ENCODE results near the gene CHST15. TPM values are rescaled to one million over a fixed set of nuclear protein-coding genes. Genes with fewer than 3 reads are reported as not detected.
"Not testable (repeated sequence)": the region's sequence is repeated elsewhere in the genome, so short reads cannot be mapped to it uniquely, and the experiment has no call there.

The CHST15 gene
- total RNA-seq, 2 experiments from 2014 or later = 0.09 TPM; not detected in 1

- peaks cover 22% of the 10 kb centered on the region for H3K27me3 Mint-ChIP-seq
- H3K36me3 Mint-ChIP-seq = no peaks in the 10 kb centered on the region
- CTCF ChIA-PET = interaction anchor here (1.1 to 1.5 kb wide), 2 partner anchors 105 to 289 kb away, joined by 3 read pairs; no protein-coding TSS in a partner anchor
- no peak overlapping the region for H3K4me3 Mint-ChIP-seq
- H3K27ac Mint-ChIP-seq = no peak overlapping the region
- H3K9me3 Mint-ChIP-seq (ENCODE audit: low read depth) = peaks cover 2% of the 10 kb centered on the region
- no peak for DNase-seq
- no peaks in the 10 kb centered on the region for H3K4me1 Mint-ChIP-seq
- no peak for ATAC-seq
Measured at GRCh38 chr10:124099604-124100003, 6.2 kb upstream of the CHST15 start.

DNA sequence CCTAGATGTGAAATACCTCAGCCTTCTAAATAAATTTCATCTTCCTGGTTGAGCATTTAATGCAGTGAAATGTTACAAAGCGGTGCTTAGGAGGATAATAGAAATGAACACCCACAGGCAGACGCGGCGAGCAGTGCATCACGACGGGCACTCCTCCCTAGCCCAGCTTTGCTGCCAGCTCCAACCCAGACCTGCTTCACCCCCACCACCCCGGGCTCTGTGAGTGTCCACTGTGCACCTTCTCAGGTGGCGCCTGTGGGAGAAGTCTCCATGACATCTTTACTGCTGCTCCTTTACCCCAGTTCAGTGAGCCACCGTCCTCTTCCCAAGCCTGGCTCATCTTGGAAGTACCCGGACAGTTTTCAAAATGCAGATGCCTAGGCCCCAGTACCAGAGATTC lies 5.2 kb upstream of the CHST15 start:
- no peak for DNase-seq
- Mint-ChIP-seq H3K27me3 (peaks cover 33% of the 10 kb centered on the region), H3K36me3 (no peaks in the 10 kb centered on the region), H3K4me1 (no peaks in the 10 kb centered on the region), H3K9me3 (ENCODE audit: low read depth) (peaks cover 2% of the 10 kb centered on the region), H3K4me3 (no peak overlapping the region), H3K27ac (no peak overlapping the region)
- CTCF ChIA-PET = interaction anchor here (1.1 to 1.5 kb wide), 2 partner anchors 104 to 290 kb away, joined by 3 read pairs; no protein-coding TSS in a partner anchor
- no peak for ATAC-seq

- peaks cover 2% of the 10 kb centered on the region for H3K9me3 Mint-ChIP-seq (ENCODE audit: low read depth)
- H3K36me3 Mint-ChIP-seq = no peaks in the 10 kb centered on the region
- peaks cover 36% of the 10 kb centered on the region for H3K27me3 Mint-ChIP-seq
- no peak overlapping the region for H3K4me3 Mint-ChIP-seq
- no peaks in the 10 kb centered on the region for H3K4me1 Mint-ChIP-seq
- DNase-seq (no peak), ATAC-seq (no peak)
- no peak overlapping the region for H3K27ac Mint-ChIP-seq
- CTCF ChIA-PET = no interaction called here
Measured at GRCh38 chr10:124097883-124098282, 4.5 kb upstream of the CHST15 start.

GRCh38 chr10:124096494-124096893 lies 3.1 kb upstream of the CHST15 start:
- H3K4me1 Mint-ChIP-seq = no peaks in the 10 kb centered on the region
- CTCF ChIA-PET = no interaction called here
- H3K36me3 Mint-ChIP-seq = no peaks in the 10 kb centered on the region
- ATAC-seq (no peak), DNase-seq (no peak)
- no peak overlapping the region for H3K4me3 Mint-ChIP-seq
- peaks cover 44% of the 10 kb centered on the region for H3K27me3 Mint-ChIP-seq
- H3K27ac Mint-ChIP-seq = no peak overlapping the region
- H3K9me3 Mint-ChIP-seq (ENCODE audit: low read depth) = peaks cover 2% of the 10 kb centered on the region

GRCh38 chr10:124095801-124096200 lies 2.4 kb upstream of the CHST15 start:
- ATAC-seq; H3K36me3 Mint-ChIP-seq; H3K4me3 Mint-ChIP-seq; H3K4me1 Mint-ChIP-seq; CTCF ChIA-PET; DNase-seq; H3K27ac Mint-ChIP-seq; H3K9me3 Mint-ChIP-seq (ENCODE audit: low read depth): not testable (repeated sequence)
- H3K27me3 Mint-ChIP-seq = peaks cover 51% of the 10 kb centered on the region

DNA sequence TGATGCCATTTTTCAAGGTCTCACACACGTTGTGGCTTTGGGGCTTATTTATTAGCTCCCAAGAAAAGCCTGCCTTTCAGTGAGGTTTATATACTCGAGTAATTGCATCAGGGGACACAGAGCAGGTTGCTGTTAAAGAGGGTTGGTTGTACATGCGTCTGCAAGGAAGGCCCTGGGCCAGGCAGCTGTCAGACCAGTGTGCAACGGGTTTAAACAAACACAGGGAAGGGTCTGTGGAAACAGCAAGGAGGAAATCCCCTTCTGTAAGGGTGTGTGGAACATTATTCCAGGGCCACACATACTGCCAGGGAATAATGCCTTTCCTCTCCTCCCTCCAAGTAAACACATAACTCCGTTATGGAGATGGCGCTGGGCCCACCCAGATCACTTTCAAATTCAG lies 1.7 kb upstream of the CHST15 start:
- no peak for ATAC-seq
- Mint-ChIP-seq H3K4me3 (no peak overlapping the region), H3K27ac (no peak overlapping the region), H3K27me3 (peaks cover 57% of the 10 kb centered on the region), H3K9me3 (ENCODE audit: low read depth) (peaks cover 1% of the 10 kb centered on the region), H3K4me1 (no peaks in the 10 kb centered on the region), H3K36me3 (no peaks in the 10 kb centered on the region)
- CTCF ChIA-PET = no interaction called here
- DNase-seq = no peak

DNA sequence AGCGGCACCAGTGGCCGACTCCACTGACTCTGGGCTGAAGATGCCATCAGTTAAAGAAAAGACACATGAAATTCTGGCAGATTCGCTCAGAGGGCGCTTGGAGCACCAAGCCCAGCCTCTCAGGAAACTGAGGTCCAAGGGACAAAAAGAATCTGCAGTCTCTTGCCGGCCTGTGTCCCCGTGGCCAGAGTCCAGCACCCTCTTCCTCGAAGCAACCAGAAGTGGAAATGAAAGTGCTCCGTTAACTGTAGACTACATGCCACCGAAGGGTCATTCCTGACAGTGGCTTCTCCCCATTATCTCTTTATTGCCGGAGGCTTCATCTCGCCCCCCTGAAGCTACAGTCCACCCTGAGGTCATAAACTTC lies 1.0 kb upstream of the CHST15 start:
- H3K4me3 Mint-ChIP-seq = no peak overlapping the region
- CTCF ChIA-PET = no interaction called here

GRCh38 chr10:124093774-124094418 lies 498 bp upstream of the CHST15 start:
- peaks cover 64% of the 10 kb centered on the region for H3K27me3 Mint-ChIP-seq
- H3K9me3 Mint-ChIP-seq (ENCODE audit: low read depth); H3K4me1 Mint-ChIP-seq; ATAC-seq; CTCF ChIA-PET; H3K36me3 Mint-ChIP-seq; DNase-seq; H3K27ac Mint-ChIP-seq; H3K4me3 Mint-ChIP-seq: not testable (repeated sequence)

More for the DNA sequence above, 1.0 kb upstream of the CHST15 start:
- Mint-ChIP-seq H3K36me3 (no peaks in the 10 kb centered on the region), H3K27ac (no peak overlapping the region), H3K27me3 (peaks cover 61% of the 10 kb centered on the region), H3K4me1 (no peaks in the 10 kb centered on the region), H3K9me3 (ENCODE audit: low read depth) (no peaks in the 10 kb centered on the region)
- DNase-seq (no peak), ATAC-seq (no peak)

DNA sequence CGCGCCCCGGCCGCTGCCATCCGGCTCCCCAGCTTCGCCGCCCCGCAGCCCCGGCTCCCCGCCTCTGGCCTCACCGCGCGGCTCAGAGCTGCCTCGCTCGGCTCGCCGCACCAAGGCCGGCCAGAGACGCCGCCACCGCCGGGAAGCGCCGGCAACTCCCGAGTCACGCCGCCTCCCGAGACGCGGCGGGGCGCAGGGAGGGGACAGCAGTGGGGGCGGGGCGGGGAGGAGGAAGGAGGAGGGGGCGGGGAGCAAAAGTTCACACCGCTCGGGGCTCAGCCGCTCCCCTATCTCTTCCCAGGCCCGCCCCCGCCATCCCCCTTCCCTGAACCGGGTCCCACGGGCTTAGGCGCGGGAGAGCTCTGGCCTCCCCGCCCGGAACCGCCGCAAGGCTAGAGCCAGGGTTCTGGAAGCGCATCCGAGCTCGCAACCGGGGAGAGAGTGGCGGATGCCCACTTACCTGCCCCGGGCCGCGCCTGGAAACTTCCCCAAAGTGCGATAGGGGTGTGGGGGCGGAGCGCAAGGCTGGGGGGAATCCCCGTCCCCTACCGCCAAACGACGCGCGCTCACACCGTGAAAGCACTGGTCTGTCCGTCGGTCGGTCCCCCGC lies 1.0 kb downstream of the CHST15 start:
- CTCF ChIA-PET = interaction anchor here (1.6 kb wide), 1 partner anchor 96 kb away, joined by 4 read pairs; no protein-coding TSS in a partner anchor
- DNase-seq = no peak
- no peak overlapping the region for H3K4me3 Mint-ChIP-seq

DNA sequence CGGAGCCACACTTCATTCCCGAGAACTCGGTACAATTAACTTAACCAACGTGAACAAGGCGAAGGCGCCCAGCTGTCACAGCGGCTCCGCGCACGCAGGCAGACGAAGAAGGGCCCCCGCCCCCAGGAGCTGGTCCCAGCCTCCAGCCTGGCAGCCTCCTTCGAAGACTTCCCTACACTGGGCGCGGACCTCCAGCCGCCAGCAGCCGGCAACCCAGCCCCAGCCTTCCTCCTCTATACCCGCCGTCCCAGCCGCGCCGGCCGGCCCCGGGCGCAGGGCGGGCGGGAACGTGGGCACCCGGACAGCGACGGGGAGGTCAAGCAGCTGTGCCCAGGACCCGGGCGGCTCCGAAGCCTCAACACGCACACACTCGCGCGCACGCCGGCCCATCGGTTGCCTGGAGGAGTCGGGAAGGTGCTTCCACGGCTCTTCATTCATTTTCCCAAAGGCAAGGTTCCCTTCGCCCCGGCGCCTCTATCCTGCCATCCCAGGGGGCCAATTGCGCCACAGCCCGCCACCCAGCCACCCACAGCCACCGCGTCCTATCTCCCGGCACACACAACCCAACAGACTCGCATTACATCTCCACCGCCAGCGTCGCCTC lies 1.6 kb downstream of the CHST15 start:
- CTCF ChIA-PET = interaction anchor here (1.6 kb wide), 1 partner anchor 96 kb away, joined by 4 read pairs; no protein-coding TSS in a partner anchor
- Mint-ChIP-seq H3K27me3 (peaks cover 69% of the 10 kb centered on the region), H3K27ac (no peak overlapping the region), H3K4me3 (no peak overlapping the region), H3K36me3 (no peaks in the 10 kb centered on the region), H3K9me3 (ENCODE audit: low read depth) (no peaks in the 10 kb centered on the region), H3K4me1 (no peaks in the 10 kb centered on the region)
- ATAC-seq (no peak), DNase-seq (no peak)

More for the DNA sequence above, 1.0 kb downstream of the CHST15 start:
- peaks cover 71% of the 10 kb centered on the region for H3K27me3 Mint-ChIP-seq
- no peaks in the 10 kb centered on the region for H3K4me1 Mint-ChIP-seq
- no peaks in the 10 kb centered on the region for H3K9me3 Mint-ChIP-seq (ENCODE audit: low read depth)
- H3K36me3 Mint-ChIP-seq = no peaks in the 10 kb centered on the region
- H3K27ac Mint-ChIP-seq = no peak overlapping the region
- ATAC-seq = no peak

GRCh38 chr10:124090601-124091209 lies 2.7 kb downstream of the CHST15 start:
- H3K36me3 Mint-ChIP-seq = no peaks in the 10 kb centered on the region
- no peak overlapping the region for H3K27ac Mint-ChIP-seq
- CTCF ChIA-PET = no interaction called here
- no peaks in the 10 kb centered on the region for H3K9me3 Mint-ChIP-seq (ENCODE audit: low read depth)
- no peak overlapping the region for H3K4me3 Mint-ChIP-seq
- no peaks in the 10 kb centered on the region for H3K4me1 Mint-ChIP-seq
- H3K27me3 Mint-ChIP-seq = peaks cover 64% of the 10 kb centered on the region
- ATAC-seq (no peak), DNase-seq (no peak)

DNA sequence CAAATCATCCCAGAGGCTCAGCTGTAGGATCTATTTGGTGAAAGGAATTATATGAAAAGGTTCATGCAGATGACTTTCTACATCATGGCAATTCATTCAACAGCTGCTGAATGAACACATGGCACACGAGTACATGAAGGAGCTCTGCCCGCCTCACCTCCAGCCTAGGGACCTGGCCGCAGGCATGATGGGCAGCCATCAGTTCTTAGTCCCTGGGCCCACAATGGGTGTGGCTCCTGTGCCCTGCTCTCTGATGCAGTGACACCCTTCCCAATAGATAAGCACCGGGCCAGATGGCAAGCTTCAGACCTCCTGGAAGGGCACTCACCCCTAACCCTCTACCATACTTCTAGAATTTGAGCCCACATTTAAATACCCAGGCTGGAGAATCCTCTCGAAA lies 3.5 kb downstream of the CHST15 start:
- CTCF ChIA-PET = no interaction called here
- ATAC-seq (no peak), DNase-seq (no peak)
- Mint-ChIP-seq H3K4me1 (no peaks in the 10 kb centered on the region), H3K27me3 (peaks cover 55% of the 10 kb centered on the region), H3K9me3 (ENCODE audit: low read depth) (no peaks in the 10 kb centered on the region), H3K36me3 (no peaks in the 10 kb centered on the region), H3K27ac (no peak overlapping the region), H3K4me3 (no peak overlapping the region)

GRCh38 chr10:124088915-124089314 lies 4.5 kb downstream of the CHST15 start:
- DNase-seq = no peak
- Mint-ChIP-seq H3K4me1 (no peaks in the 10 kb centered on the region), H3K27ac (no peak overlapping the region), H3K36me3 (no peaks in the 10 kb centered on the region), H3K27me3 (peaks cover 46% of the 10 kb centered on the region), H3K9me3 (ENCODE audit: low read depth) (no peaks in the 10 kb centered on the region), H3K4me3 (no peak overlapping the region)
- ATAC-seq = no peak
- CTCF ChIA-PET = no interaction called here
